ENCODE data around the gene ARSB. TPM values are rescaled to one million over a fixed set of nuclear protein-coding genes. Genes with fewer than 3 reads are reported as not detected.
A peak's percentile ranks its signal among the peaks of the same experiment; 100 is the strongest.

The ARSB gene
- total and polyA plus RNA-seq, 10 of the 15 experiments (the other 5 are each of a cell fraction or from before 2014, with no cell fraction given) = 1.2 to 8.2 (median 6.1) TPM

GRCh38 chr5:78727786-78728761 lies 257.0 kb downstream of the ARSB start (continued):
- TF ChIP-seq NKRF (conservative IDR thresholded peaks at IDR 0.05) = peak; percentile 58; the same call in 1 of the 2 replicates
- no peak for TF ChIP-seq ZNF592 (IDR thresholded peaks at IDR 0.05)
- 0 out of 2 replicates have a peak, but pooled peaks have one; percentile 38 for TF ChIP-seq STAT1 (conservative IDR thresholded peaks at IDR 0.05)
- TF ChIP-seq CHD2 (IDR thresholded peaks at IDR 0.05; ENCODE audit: borderline replicate concordance, low read depth, low read length) = peak; percentile 82
- peak; percentile 79; the same call in 1 of the 2 replicates for TF ChIP-seq CBX5 (IDR thresholded peaks at IDR 0.05; ENCODE audit: low read depth)
- no peak for TF ChIP-seq SUZ12 (IDR thresholded peaks at IDR 0.05; ENCODE audit: unreplicated experiment)
- TF ChIP-seq NR2C2 (IDR thresholded peaks at IDR 0.05; ENCODE audit: borderline replicate concordance, control insufficient read depth, insufficient read length, low read depth) = no peak
- no peak for TF ChIP-seq FOXK2 (IDR thresholded peaks at IDR 0.05)
- peak; percentile 72 to 74 for TF ChIP-seq BHLHE40 (IDR thresholded peaks at IDR 0.05; ENCODE audit: borderline replicate concordance in 1 of 2, low read depth in 2 of 2, low read length in 1 of 2)
- peak; percentile 98 for TF ChIP-seq RUNX3 (IDR thresholded peaks at IDR 0.05; ENCODE audit: low read length)
- TF ChIP-seq E2F8 (IDR thresholded peaks at IDR 0.05; ENCODE audit: low read depth, partially characterized antibody) = peak; percentile 26
- peak; percentile 98; the same call in 1 of the 2 replicates for TF ChIP-seq MTA3 (IDR thresholded peaks at IDR 0.05; ENCODE audit: borderline replicate concordance, low read length)
- TF ChIP-seq ZNF24 (IDR thresholded peaks at IDR 0.05) = peak; percentile 10; the same call in 1 of the 2 replicates
- TF ChIP-seq RCOR1 (conservative IDR thresholded peaks at IDR 0.05; ENCODE audit: low read depth, low read length) = no peak
- TF ChIP-seq RAD51 (IDR thresholded peaks at IDR 0.05) = peak; percentile 57; the same call in 1 of the 2 replicates
- peak; percentile 10; the same call in 1 of the 2 replicates for TF ChIP-seq ZSCAN29 (IDR thresholded peaks at IDR 0.05)

Data from GM12878 (cell line).